Fibroblast of lung (primary cell): ENCODE measurements around the gene EGF. TPM values are rescaled to one million over a fixed set of nuclear protein-coding genes. Genes with fewer than 3 reads are reported as not detected.

Experiments
- DNase-seq, 2 donors: peaks; one replicate each; pipeline versions ENCODE4 v3.0.0 to v3.0.0-alpha.2; 2010; ENCODE audit warnings: low read depth in 2 of 2
- H2AFZ ChIP-seq: 2 replicates; pipeline ENCODE4 v1.5.1; 2012; ENCODE audit warnings: low read length, control low read depth, inconsistent platforms
- H3K27ac ChIP-seq: 2 replicates; pipeline ENCODE4 v1.5.1; 2011; ENCODE audit warnings: low read length, control low read depth; ENCODE audit not compliant: insufficient read depth
- H3K27me3 ChIP-seq: 2 replicates; pipeline ENCODE4 v1.5.1; 2011; ENCODE audit warnings: mild to moderate bottlenecking, low read length; ENCODE audit not compliant: control insufficient read depth, insufficient read depth
- H3K36me3 ChIP-seq: 2 replicates; pipeline ENCODE4 v1.5.1; 2011; ENCODE audit warnings: low read length; ENCODE audit not compliant: control insufficient read depth, insufficient read depth
- H3K4me1 ChIP-seq: 2 replicates; pipeline ENCODE4 v1.5.1; 2011; ENCODE audit warnings: low read length; ENCODE audit not compliant: control insufficient read depth, insufficient read depth; ENCODE audit errors: extremely low read depth
- H3K4me2 ChIP-seq: 2 replicates; pipeline ENCODE4 v1.5.1; 2011; ENCODE audit warnings: low read length, control low read depth; ENCODE audit not compliant: insufficient read depth; ENCODE audit errors: extremely low read depth
- H3K4me3 ChIP-seq, 4 experiments: fragments of 200-600 bp in 1 of 4; sonication (generic) in 1 of 4; replicated peaks in 1 of 4; 2 replicates each; pipeline ENCODE4 v1.5.1; 2011 to 2016; ENCODE audit warnings: low read length in 4 of 4, low read depth in 3 of 4, mild to moderate bottlenecking in 3 of 4, control low read depth in 2 of 4, inconsistent platforms in 1 of 4, mixed read lengths in 1 of 4; ENCODE audit not compliant: insufficient read depth in 1 of 4; ENCODE audit errors: control extremely low read depth in 1 of 4
- H3K79me2 ChIP-seq: 2 replicates; pipeline ENCODE4 v1.5.1; 2012; ENCODE audit warnings: mild to moderate bottlenecking, low read length, inconsistent platforms; ENCODE audit not compliant: control insufficient read depth, insufficient read depth
- H3K9ac ChIP-seq: 2 replicates; pipeline ENCODE4 v1.5.1; 2011; ENCODE audit warnings: mild to moderate bottlenecking, low read length, control low read depth; ENCODE audit not compliant: insufficient read depth
- H3K9me3 ChIP-seq: 2 replicates; pipeline ENCODE4 v1.5.1; 2012; ENCODE audit warnings: low read depth, low read length; ENCODE audit not compliant: control insufficient read depth, insufficient read depth
- H4K20me1 ChIP-seq: 2 replicates; pipeline ENCODE4 v1.5.1; 2011; ENCODE audit warnings: low read length; ENCODE audit not compliant: control insufficient read depth, insufficient read depth; ENCODE audit errors: extremely low read depth
- EZH2 ChIP-seq: IDR thresholded peaks from 2 replicates; pipeline ENCODE4 v1.5.1; 2012; ENCODE audit warnings: low read length, control low read depth, mild to moderate bottlenecking; ENCODE audit errors: missing control alignments
- polyA plus RNA-seq, 2 donors: library from polyadenylated mRNA; depleted of rRNA in 1 of 2; stranded (reverse) in 1 of 2; unstranded in 1 of 2; fragments of >200 nt; gene quantifications; 2 replicates each; pipeline ENCODE4 v1.2.1, GENCODE V29; 2011 to 2012; ENCODE audit warnings: missing spikeins in 1 of 2
- total RNA-seq: library from RNA; depleted of rRNA; stranded (reverse); fragments of >200 nt; gene quantifications from 2 replicates; pipeline ENCODE4 v1.2.1, GENCODE V29; 2014
- TF ChIP-seq, protein P1 (sequence below), 2 donors: IDR thresholded peaks in 1 of 2; conservative IDR thresholded peaks in 1 of 2; 1 replicate in 1 of 2; 2 replicates in 1 of 2; pipeline ENCODE4 v1.5.1; 2011 to 2012; ENCODE audit warnings: low read length in 2 of 2, control low read depth in 1 of 2, inconsistent platforms in 1 of 2, low read depth in 1 of 2, mild to moderate bottlenecking in 1 of 2

EGF gene
- total and polyA plus RNA-seq, 2 donors (not counting 1 experiment from before 2014, with no cell fraction given) = 0.59 to 0.83 TPM

GRCh38 chr4:109952612-109953011 lies 39.9 kb downstream of the EGF start:
- no peak overlapping the region for H2AFZ ChIP-seq
- H3K4me2 ChIP-seq = no peak overlapping the region
- no peak overlapping the region for H3K9ac ChIP-seq
- no peaks in the 10 kb centered on the region for H3K27me3 ChIP-seq
- H4K20me1 ChIP-seq = no peaks in the 10 kb centered on the region
- no peak for DNase-seq
- no peaks in the 10 kb centered on the region for H3K9me3 ChIP-seq
- no peak overlapping the region for H3K27ac ChIP-seq
- TF ChIP-seq EZH2 = no peak
- TF ChIP-seq, protein P1, sequence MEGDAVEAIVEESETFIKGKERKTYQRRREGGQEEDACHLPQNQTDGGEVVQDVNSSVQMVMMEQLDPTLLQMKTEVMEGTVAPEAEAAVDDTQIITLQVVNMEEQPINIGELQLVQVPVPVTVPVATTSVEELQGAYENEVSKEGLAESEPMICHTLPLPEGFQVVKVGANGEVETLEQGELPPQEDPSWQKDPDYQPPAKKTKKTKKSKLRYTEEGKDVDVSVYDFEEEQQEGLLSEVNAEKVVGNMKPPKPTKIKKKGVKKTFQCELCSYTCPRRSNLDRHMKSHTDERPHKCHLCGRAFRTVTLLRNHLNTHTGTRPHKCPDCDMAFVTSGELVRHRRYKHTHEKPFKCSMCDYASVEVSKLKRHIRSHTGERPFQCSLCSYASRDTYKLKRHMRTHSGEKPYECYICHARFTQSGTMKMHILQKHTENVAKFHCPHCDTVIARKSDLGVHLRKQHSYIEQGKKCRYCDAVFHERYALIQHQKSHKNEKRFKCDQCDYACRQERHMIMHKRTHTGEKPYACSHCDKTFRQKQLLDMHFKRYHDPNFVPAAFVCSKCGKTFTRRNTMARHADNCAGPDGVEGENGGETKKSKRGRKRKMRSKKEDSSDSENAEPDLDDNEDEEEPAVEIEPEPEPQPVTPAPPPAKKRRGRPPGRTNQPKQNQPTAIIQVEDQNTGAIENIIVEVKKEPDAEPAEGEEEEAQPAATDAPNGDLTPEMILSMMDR (conservative IDR thresholded peaks at IDR 0.05 in 1 of 2, IDR thresholded peaks at IDR 0.05 in 1 of 2; ENCODE audit: low read depth in 1 of 2, low read length in 2 of 2) = no peak
- H3K79me2 ChIP-seq = no peaks in the 10 kb centered on the region
- no peak overlapping the region for H3K4me3 ChIP-seq
- H3K36me3 ChIP-seq = no peaks in the 10 kb centered on the region
- H3K4me1 ChIP-seq = no peaks in the 10 kb centered on the region

DNA sequence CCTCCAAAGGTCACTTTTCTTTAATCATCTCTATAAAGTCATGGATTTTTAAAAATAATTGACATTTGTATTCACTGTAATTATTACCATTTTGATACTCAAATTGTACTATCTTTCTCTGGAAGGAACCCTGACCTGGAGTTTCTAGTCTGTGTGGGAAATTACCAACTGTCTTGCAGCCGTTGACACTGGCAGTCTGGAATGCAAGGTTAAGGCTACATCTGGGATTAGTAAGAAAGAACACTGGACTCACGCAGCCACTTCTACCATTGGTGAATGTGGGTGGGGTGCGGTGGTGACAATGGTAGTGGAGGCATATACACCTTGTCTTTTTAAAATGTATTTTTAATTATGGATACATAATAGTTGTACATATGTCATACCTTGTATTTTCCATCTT lies 40.9 kb downstream of the EGF start:
- Histone ChIP-seq H3K4me2 (no peak overlapping the region), H3K4me3 (no peak overlapping the region), H3K36me3 (no peaks in the 10 kb centered on the region), H4K20me1 (no peaks in the 10 kb centered on the region), H3K9ac (no peak overlapping the region), H3K27ac (no peak overlapping the region), H3K79me2 (no peaks in the 10 kb centered on the region), H3K4me1 (no peaks in the 10 kb centered on the region), H2AFZ (no peak overlapping the region), H3K27me3 (no peaks in the 10 kb centered on the region), H3K9me3 (no peaks in the 10 kb centered on the region)
- no peak for TF ChIP-seq EZH2
- TF ChIP-seq, protein P1 (conservative IDR thresholded peaks at IDR 0.05 in 1 of 2, IDR thresholded peaks at IDR 0.05 in 1 of 2; ENCODE audit: low read depth in 1 of 2, low read length in 2 of 2) = no peak
- no peak for DNase-seq

DNA sequence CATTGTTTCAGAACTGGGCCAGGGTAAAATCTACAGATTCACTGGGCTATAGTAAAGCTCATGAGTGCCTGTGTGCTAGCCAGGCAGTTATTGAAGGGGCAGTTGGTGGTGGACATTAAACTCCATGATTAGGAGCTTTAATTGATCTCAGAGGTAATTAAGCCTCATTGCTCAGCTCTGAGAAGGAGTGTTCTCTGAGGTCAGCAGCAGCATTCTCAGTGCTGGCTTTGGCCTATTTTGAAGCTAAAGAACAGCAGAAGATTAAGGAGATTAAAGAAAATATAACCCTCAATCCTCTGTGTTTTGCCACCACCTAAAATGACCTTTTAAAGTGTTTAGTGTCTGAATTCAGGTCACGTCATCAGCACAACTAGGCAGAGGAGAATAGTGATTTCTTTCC lies 42.5 kb downstream of the EGF start:
- Histone ChIP-seq H3K27me3 (no peaks in the 10 kb centered on the region), H3K4me3 (no peak overlapping the region), H3K9me3 (no peaks in the 10 kb centered on the region), H4K20me1 (no peaks in the 10 kb centered on the region), H3K79me2 (no peaks in the 10 kb centered on the region), H3K36me3 (no peaks in the 10 kb centered on the region), H3K4me2 (no peak overlapping the region), H2AFZ (no peak overlapping the region), H3K27ac (no peak overlapping the region), H3K4me1 (no peaks in the 10 kb centered on the region), H3K9ac (no peak overlapping the region)
- DNase-seq = no peak
- TF ChIP-seq, protein P1 (conservative IDR thresholded peaks at IDR 0.05 in 1 of 2, IDR thresholded peaks at IDR 0.05 in 1 of 2; ENCODE audit: low read depth in 1 of 2, low read length in 2 of 2) = no peak
- TF ChIP-seq EZH2 = no peak
